ENCODE data around the gene NFATC1.

NFATC1 gene

DNA sequence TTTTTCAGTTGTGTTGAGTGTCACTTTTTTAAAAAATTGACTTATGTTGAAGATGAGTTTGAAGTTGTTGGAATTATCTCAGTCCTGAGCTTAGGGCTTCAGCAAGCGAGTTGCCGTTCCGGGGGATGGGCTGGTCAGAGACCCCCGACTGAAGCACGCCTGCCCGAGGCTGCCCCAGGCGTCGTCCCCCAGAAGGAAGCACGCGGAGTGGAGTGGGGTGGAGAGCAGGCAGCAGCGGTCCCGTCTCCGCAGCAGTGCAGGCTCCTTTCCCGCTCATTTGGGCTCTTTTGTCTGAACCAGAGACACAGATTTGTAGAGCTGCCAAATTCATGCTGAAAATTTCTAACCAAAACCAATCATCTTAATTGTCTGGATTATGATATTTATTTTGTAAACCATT lies 33.7 kb downstream of the NFATC1 start:
- no peak overlapping the region for H3K4me2 ChIP-seq (ENCODE audit: low read length)
- no peak overlapping the region for H2AFZ ChIP-seq (ENCODE audit: low read depth, low read length)
- no peak overlapping the region for H3K27ac ChIP-seq (ENCODE audit: low read length)
- no peak overlapping the region for H3K9ac ChIP-seq (ENCODE audit: low read length)
- no peaks in the 10 kb centered on the region for H3K9me3 ChIP-seq (ENCODE audit: insufficient read depth, low read length)
- peaks cover 44% of the 10 kb centered on the region for H3K36me3 ChIP-seq (replicated peaks; ENCODE audit: low read depth, low read length)
- H4K20me1 ChIP-seq (ENCODE audit: insufficient read depth, low read length) = peaks cover 97% of the 10 kb centered on the region
- no peak for TF ChIP-seq EZH2phosphoT487 (IDR thresholded peaks at IDR 0.05; ENCODE audit: low read depth)
- TF ChIP-seq, protein P1, sequence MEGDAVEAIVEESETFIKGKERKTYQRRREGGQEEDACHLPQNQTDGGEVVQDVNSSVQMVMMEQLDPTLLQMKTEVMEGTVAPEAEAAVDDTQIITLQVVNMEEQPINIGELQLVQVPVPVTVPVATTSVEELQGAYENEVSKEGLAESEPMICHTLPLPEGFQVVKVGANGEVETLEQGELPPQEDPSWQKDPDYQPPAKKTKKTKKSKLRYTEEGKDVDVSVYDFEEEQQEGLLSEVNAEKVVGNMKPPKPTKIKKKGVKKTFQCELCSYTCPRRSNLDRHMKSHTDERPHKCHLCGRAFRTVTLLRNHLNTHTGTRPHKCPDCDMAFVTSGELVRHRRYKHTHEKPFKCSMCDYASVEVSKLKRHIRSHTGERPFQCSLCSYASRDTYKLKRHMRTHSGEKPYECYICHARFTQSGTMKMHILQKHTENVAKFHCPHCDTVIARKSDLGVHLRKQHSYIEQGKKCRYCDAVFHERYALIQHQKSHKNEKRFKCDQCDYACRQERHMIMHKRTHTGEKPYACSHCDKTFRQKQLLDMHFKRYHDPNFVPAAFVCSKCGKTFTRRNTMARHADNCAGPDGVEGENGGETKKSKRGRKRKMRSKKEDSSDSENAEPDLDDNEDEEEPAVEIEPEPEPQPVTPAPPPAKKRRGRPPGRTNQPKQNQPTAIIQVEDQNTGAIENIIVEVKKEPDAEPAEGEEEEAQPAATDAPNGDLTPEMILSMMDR (IDR thresholded peaks at IDR 0.05; ENCODE audit: low read depth, low read length) = no peak
- peaks cover 76% of the 10 kb centered on the region for H3K79me2 ChIP-seq (ENCODE audit: low read length)
- H3K4me3 ChIP-seq (ENCODE audit: low read length) = no peak overlapping the region
- no peaks in the 10 kb centered on the region for H3K27me3 ChIP-seq (ENCODE audit: low read depth, low read length)
- 0 out of 2 replicates have a peak, but pooled peaks cover under 1% of the 10 kb centered on the region for H3K4me1 ChIP-seq (ENCODE audit: low read length)

DNA sequence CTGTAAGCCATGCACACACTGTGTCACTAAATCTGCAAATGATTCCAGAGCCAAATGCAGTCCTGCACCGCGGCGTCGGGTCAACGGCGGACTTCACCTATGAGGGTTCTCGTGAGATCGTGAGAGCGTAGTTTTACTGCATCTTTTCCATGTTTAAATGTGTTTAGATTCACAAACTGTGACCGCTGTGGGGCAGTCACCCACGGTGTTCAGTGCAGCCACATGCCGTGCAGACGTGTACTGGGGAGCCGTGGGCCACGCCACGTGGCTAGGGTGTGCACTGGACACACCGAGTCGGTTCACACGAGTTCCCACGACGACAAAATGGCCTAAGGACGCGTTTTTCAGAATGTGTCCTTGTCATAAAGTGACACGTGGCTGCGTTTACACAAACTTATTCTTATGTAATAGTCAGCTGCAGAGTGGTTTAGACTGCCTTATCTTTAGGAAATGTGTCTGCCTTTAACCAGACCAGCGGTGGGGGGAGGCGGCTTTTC lies 34.1 kb downstream of the NFATC1 start:
- H4K20me1 ChIP-seq (ENCODE audit: insufficient read depth, low read length) = peaks cover 97% of the 10 kb centered on the region
- no peak overlapping the region for H3K4me2 ChIP-seq (ENCODE audit: low read length)
- peaks cover 75% of the 10 kb centered on the region for H3K79me2 ChIP-seq (ENCODE audit: low read length)
- H2AFZ ChIP-seq (ENCODE audit: low read depth, low read length) = no peak overlapping the region
- no peak overlapping the region for H3K27ac ChIP-seq (ENCODE audit: low read length)
- H3K9me3 ChIP-seq (ENCODE audit: insufficient read depth, low read length) = no peaks in the 10 kb centered on the region
- TF ChIP-seq, protein P1 (IDR thresholded peaks at IDR 0.05; ENCODE audit: low read depth, low read length) = no peak
- H3K4me3 ChIP-seq (ENCODE audit: low read length) = no peak overlapping the region
- H3K27me3 ChIP-seq (ENCODE audit: low read depth, low read length) = no peaks in the 10 kb centered on the region
- H3K36me3 ChIP-seq (replicated peaks; ENCODE audit: low read depth, low read length) = peaks cover 49% of the 10 kb centered on the region
- peaks cover 5% of the 10 kb centered on the region for H3K4me1 ChIP-seq (ENCODE audit: low read length)
- H3K9ac ChIP-seq (ENCODE audit: low read length) = no peak overlapping the region

DNA sequence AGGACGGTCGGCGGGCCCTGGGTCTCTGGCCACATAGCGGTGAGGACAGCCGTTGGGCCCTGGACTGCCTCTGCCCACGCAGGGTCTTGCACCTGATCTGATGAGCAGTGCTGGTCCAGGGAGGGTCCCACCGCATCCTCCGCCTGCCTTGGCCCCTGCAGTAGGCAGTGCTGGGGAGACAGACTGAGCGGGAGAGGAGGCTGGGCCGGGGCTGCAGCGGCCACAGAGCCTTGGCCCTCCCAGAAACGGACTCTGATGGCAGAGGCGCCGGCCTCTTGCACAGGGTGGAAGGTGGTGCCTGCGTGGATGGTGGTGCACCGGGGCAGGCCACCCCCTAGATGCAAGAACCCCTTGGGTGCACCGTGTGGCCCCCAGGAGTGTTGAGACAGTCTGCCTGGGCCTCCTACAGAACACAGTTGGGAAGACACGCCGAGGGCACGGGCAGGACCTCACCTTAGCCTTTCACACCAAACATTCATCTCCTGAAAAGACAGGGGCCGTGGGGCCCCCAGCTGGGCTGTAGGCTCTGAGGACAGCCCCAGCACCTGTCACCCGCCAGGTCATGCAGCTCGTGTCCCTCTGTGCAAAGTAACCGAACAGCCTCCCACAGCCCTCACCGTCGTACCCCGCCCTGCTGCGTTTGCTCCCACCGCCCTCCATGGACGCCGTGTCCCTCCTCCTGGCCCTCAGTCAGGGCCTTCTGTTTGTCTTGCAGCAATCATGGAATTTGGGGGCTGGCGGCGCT lies 36.8 kb downstream of the NFATC1 start:
- TF ChIP-seq EZH2phosphoT487 (IDR thresholded peaks at IDR 0.05; ENCODE audit: low read depth) = no peak
- TF ChIP-seq, protein P1 (IDR thresholded peaks at IDR 0.05; ENCODE audit: low read depth, low read length) = no peak
- Histone ChIP-seq H3K27ac (ENCODE audit: low read length) (no peak overlapping the region), H3K9me3 (ENCODE audit: insufficient read depth, low read length) (no peaks in the 10 kb centered on the region), H3K4me1 (ENCODE audit: low read length) (peaks cover 32% of the 10 kb centered on the region), H3K9ac (ENCODE audit: low read length) (no peak overlapping the region), H3K36me3 (replicated peaks; ENCODE audit: low read depth, low read length) (peaks cover 55% of the 10 kb centered on the region), H4K20me1 (ENCODE audit: insufficient read depth, low read length) (peaks cover 95% of the 10 kb centered on the region), H3K4me2 (ENCODE audit: low read length) (no peak overlapping the region), H3K27me3 (ENCODE audit: low read depth, low read length) (no peaks in the 10 kb centered on the region), H3K79me2 (ENCODE audit: low read length) (peaks cover 68% of the 10 kb centered on the region), H3K4me3 (ENCODE audit: low read length) (no peak overlapping the region), H2AFZ (ENCODE audit: low read depth, low read length) (no peak overlapping the region)

DNA sequence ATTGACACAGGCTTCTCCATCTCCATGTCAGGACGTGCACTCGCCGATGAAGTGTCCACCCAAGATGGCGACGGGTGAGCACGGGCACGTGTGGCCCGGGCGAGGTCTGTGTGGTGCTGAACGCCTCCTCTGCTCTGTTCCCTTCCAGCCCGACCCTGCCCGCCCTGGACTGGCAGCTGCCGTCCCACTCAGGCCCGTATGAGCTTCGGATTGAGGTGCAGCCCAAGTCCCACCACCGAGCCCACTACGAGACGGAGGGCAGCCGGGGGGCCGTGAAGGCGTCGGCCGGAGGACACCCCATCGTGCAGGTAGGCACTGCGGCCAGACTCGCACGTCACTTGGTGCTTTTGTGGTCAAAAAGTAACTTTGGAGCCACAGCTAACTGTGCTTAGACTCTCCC lies 37.7 kb downstream of the NFATC1 start:
- H3K4me1 ChIP-seq (ENCODE audit: low read length) = peaks cover 41% of the 10 kb centered on the region
- H3K27me3 ChIP-seq (ENCODE audit: low read depth, low read length) = no peaks in the 10 kb centered on the region

More for the DNA sequence above, 37.7 kb downstream of the NFATC1 start:
- Histone ChIP-seq H3K4me3 (ENCODE audit: low read length) (no peak overlapping the region), H3K4me2 (ENCODE audit: low read length) (no peak overlapping the region), H3K9me3 (ENCODE audit: insufficient read depth, low read length) (no peaks in the 10 kb centered on the region), H2AFZ (ENCODE audit: low read depth, low read length) (no peak overlapping the region), H4K20me1 (ENCODE audit: insufficient read depth, low read length) (peaks cover 96% of the 10 kb centered on the region), H3K27ac (ENCODE audit: low read length) (no peak overlapping the region), H3K79me2 (ENCODE audit: low read length) (peaks cover 67% of the 10 kb centered on the region), H3K9ac (ENCODE audit: low read length) (no peak overlapping the region), H3K36me3 (replicated peaks; ENCODE audit: low read depth, low read length) (peaks cover 62% of the 10 kb centered on the region)
- TF ChIP-seq, protein P1 (IDR thresholded peaks at IDR 0.05; ENCODE audit: low read depth, low read length) = no peak
- TF ChIP-seq EZH2phosphoT487 (IDR thresholded peaks at IDR 0.05; ENCODE audit: low read depth) = no peak

Data from OCI-LY3 (cell line).